Measurements from ENCODE around the gene CDC42EP4. TPM values are rescaled to one million over a fixed set of nuclear protein-coding genes. Genes with fewer than 3 reads are reported as not detected.

Gene CDC42EP4
- total and polyA plus RNA-seq, 12 donors, result 18.6 to 87.6 (median 30.8) TPM

- Histone ChIP-seq H3K27ac (peak overlapping the region in 5 of 10 donors; percentile 16 to 49 (median 29)), H3K9me3 (no peaks in the 10 kb centered on the region), H3K27me3 (no peaks in the 10 kb centered on the region), H3K36me3 (peaks cover 0 to 7% (median 0%) of the 10 kb centered on the region in 9 donors), H3K4me3 (no peak overlapping the region), H3K4me1 (peaks cover 28 to 100% (median 89%) of the 10 kb centered on the region in 9 donors)
- no peak for ATAC-seq
- no peak for DNase-seq
- TF ChIP-seq, protein P1, sequence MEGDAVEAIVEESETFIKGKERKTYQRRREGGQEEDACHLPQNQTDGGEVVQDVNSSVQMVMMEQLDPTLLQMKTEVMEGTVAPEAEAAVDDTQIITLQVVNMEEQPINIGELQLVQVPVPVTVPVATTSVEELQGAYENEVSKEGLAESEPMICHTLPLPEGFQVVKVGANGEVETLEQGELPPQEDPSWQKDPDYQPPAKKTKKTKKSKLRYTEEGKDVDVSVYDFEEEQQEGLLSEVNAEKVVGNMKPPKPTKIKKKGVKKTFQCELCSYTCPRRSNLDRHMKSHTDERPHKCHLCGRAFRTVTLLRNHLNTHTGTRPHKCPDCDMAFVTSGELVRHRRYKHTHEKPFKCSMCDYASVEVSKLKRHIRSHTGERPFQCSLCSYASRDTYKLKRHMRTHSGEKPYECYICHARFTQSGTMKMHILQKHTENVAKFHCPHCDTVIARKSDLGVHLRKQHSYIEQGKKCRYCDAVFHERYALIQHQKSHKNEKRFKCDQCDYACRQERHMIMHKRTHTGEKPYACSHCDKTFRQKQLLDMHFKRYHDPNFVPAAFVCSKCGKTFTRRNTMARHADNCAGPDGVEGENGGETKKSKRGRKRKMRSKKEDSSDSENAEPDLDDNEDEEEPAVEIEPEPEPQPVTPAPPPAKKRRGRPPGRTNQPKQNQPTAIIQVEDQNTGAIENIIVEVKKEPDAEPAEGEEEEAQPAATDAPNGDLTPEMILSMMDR (IDR thresholded peaks at IDR 0.05), result no peak
- 37 to 49% methylated on average over 3 of the region's 3 CpGs for WGBS, 2 donors
- intact Hi-C loops (cut with DNase I), result no loop called here
Observed at GRCh38 chr17:73302189-73302588, 9.6 kb downstream of the CDC42EP4 start.

DNA sequence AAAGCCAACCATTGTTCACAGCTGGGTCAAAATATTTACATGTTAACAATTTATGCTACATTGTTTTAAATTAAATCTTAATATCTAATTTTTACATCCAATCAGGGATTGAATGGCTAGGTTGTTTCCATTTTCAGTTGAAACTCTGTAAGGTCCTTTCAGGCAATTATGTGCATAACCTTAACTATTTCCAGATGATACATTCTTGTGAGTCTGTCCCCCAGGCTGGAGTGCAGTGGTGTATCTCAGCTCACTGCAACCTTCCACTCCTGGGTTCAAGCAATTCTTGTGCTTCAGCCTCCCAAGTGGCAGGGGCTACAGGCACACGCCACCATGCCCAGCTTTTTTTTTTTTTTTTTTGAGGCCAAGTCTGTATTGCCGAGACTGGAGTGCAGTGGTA, 10.4 kb downstream of the CDC42EP4 start:
- H3K36me3 ChIP-seq, result no peaks in the 10 kb centered on the region
- 92 to 94% methylated on average over 2 of the region's 2 CpGs for WGBS, 2 donors
- intact Hi-C loops (cut with DNase I), result no loop called here
- no peak overlapping the region for H3K4me3 ChIP-seq
- no peak for ATAC-seq
- TF ChIP-seq, protein P1 (IDR thresholded peaks at IDR 0.05), result no peak
- H3K4me1 ChIP-seq, result peaks cover 21 to 99% (median 81%) of the 10 kb centered on the region in 9 donors
- H3K27me3 ChIP-seq, result no peaks in the 10 kb centered on the region
- H3K9me3 ChIP-seq, result no peaks in the 10 kb centered on the region
- DNase-seq, result no peak
- peak overlapping the region in 4 of 10 donors; percentile 16 to 49 (median 30) for H3K27ac ChIP-seq

- no peak for ATAC-seq
- peak overlapping the region in 4 of 10 donors; percentile 3 to 51 (median 28) for H3K27ac ChIP-seq
- DNase-seq, result no peak
- TF ChIP-seq, protein P1 (IDR thresholded peaks at IDR 0.05), result no peak
- H3K36me3 ChIP-seq, result no peaks in the 10 kb centered on the region
- no peaks in the 10 kb centered on the region for H3K27me3 ChIP-seq
- intact Hi-C loops (cut with DNase I), result no loop called here
- H3K9me3 ChIP-seq, result no peaks in the 10 kb centered on the region
- peaks cover 17 to 99% (median 73%) of the 10 kb centered on the region in 9 donors for H3K4me1 ChIP-seq
- WGBS, 2 donors, result 85 to 87% methylated on average over 3 of the region's 3 CpGs
- no peak overlapping the region for H3K4me3 ChIP-seq
Observed at GRCh38 chr17:73300392-73300791, 11.4 kb downstream of the CDC42EP4 start.

DNA sequence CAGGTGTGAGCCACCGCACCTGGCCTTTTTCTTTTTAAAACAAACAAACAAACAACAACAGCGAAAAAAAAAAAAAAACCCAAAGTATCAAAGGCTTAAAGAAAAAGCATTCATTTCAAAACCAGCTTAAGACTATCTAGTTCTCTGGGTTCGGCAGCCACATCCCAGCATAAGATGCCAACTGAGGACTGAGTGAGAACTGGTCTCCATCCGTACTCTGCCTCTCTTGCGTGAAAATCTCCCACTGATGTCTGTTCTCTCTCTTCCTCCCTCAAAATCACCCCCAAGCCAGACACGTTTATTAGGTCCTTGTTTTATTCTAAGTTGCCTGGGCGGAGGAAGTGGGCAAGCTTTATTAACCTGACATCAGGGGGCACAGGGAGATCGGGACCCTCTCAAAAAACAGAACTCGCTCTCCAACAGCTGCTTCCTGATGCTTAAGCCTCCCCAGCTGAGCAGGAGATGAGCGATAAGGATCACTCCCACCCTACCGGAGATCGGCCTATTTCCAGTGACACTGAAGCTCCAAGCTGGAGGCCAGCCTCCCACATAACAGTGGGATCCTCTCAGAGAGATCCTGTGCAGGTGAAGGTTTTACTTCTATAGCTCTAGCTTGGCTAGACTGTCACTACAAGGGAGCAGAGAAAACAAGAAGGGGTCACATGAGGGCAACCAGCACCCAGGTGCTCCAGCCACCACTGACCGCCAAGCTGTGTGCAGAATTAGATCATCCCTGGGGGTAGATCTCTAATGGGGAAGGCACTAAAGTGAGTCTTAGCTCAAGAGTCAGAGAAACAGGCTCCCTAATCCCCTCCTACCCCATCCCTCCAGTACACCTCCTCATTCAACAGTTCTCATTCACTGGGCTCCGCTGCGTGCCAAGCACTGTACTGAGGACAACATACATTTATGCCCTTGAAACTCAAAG, 13.6 kb downstream of the CDC42EP4 start:
- ATAC-seq, result peak; percentile 15 to 57 (median 29)
- intact Hi-C loops (cut with DNase I), result no loop called here
- WGBS, 2 donors, result 42 to 47% methylated on average over 15 of the region's 15 CpGs
- DNase-seq, result no peak
- Histone ChIP-seq H3K4me3 (peak overlapping the region in 2 of 10 donors; percentile 2 to 4), H3K27ac (peak overlapping the region in 9 of 10 donors; percentile 12 to 73 (median 48)), H3K27me3 (no peaks in the 10 kb centered on the region), H3K4me1 (peaks cover 32 to 99% (median 73%) of the 10 kb centered on the region in 9 donors), H3K9me3 (no peaks in the 10 kb centered on the region), H3K36me3 (no peaks in the 10 kb centered on the region)
- TF ChIP-seq, protein P1 (IDR thresholded peaks at IDR 0.05), result no peak
